ENCODE data around the gene BCL10.

Gene BCL10

DNA sequence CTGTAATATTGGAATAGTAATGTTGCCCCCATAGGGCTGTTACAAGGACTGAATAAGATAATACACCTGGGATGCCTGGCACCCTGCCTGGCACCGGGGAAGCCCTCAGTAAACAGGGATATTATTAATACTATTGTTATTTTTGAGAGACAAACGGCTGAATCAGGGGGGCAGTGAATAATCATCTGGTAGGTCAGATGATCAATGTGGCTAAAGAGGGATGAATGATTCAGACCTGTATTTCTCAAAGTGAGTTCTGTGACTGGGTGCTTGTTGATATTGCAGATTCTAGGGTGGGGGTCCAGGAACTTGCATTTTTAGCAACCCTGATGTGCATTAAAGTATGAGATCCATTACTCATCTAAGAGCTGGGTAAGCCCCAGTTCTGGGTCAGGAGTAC lies 46.2 kb upstream of the BCL10 start:
- Histone ChIP-seq H3K27me3 (ENCODE audit: insufficient read depth, low read length, poor library complexity, severe bottlenecking) (no peaks in the 10 kb centered on the region), H3K9me3 (ENCODE audit: insufficient read depth, low read depth, low read length) (no peaks in the 10 kb centered on the region), H3K4me1 (ENCODE audit: insufficient read depth, low read length, poor library complexity, severe bottlenecking) (no peaks in the 10 kb centered on the region), H4K20me1 (ENCODE audit: insufficient read depth, low read length, poor library complexity, severe bottlenecking) (no peaks in the 10 kb centered on the region), H3F3A (ENCODE audit: low read depth) (no peaks in the 10 kb centered on the region), H3K79me2 (ENCODE audit: insufficient read depth, low read length) (no peaks in the 10 kb centered on the region), H3K9ac (ENCODE audit: low read depth, low read length, poor library complexity, severe bottlenecking) (no peak overlapping the region), H3K36me3 (ENCODE audit: insufficient read depth, low read length) (no peaks in the 10 kb centered on the region), H3K9me2 (replicated peaks; ENCODE audit: low read depth, low read length) (no peaks in the 10 kb centered on the region), H3K4me2 (ENCODE audit: low read depth, low read length, poor library complexity, severe bottlenecking) (no peak overlapping the region), H2AFZ (ENCODE audit: low read length) (no peak overlapping the region), H3K4me3 (ENCODE audit: low read length, poor library complexity, severe bottlenecking) (no peak overlapping the region)
- no peak for TF ChIP-seq EZH2phosphoT487 (IDR thresholded peaks at IDR 0.05; ENCODE audit: borderline replicate concordance)
- TF ChIP-seq, protein P1, sequence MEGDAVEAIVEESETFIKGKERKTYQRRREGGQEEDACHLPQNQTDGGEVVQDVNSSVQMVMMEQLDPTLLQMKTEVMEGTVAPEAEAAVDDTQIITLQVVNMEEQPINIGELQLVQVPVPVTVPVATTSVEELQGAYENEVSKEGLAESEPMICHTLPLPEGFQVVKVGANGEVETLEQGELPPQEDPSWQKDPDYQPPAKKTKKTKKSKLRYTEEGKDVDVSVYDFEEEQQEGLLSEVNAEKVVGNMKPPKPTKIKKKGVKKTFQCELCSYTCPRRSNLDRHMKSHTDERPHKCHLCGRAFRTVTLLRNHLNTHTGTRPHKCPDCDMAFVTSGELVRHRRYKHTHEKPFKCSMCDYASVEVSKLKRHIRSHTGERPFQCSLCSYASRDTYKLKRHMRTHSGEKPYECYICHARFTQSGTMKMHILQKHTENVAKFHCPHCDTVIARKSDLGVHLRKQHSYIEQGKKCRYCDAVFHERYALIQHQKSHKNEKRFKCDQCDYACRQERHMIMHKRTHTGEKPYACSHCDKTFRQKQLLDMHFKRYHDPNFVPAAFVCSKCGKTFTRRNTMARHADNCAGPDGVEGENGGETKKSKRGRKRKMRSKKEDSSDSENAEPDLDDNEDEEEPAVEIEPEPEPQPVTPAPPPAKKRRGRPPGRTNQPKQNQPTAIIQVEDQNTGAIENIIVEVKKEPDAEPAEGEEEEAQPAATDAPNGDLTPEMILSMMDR (conservative IDR thresholded peaks at IDR 0.05; ENCODE audit: low read length): no peak

DNA sequence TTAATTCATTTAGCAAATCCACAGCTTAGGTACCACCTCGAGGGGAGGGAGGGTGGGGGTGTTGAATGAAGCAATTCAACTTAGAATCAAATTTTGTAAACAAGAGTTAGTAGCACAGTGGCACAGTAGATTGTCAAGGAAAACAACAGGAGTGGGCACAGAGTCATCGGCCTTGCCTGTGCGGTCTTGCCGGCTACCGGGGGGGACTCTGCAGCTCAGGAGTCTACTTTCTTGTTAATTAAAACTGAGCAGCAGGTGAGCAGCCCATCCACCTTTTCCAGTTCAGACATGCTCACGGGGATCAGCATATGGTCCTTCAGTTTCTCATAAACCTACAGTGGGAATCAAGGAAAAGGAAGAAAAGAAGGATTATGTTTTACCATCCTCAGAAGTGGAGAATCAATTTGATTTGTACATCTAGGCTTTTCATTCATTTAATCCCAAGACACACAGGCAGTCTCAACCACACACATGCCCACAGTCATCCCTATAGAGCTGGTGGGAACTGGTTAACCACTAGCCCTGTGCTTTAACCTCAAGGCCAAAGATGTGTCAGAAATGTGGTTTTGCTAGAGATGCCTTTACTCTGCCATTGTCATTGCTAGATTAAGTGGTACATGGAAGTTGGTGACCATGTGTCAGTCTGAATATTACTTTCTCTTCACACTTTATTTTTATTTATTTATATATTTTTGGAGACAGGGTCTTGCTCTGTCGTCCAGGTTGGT lies 45.0 kb upstream of the BCL10 start:
- Histone ChIP-seq H3K4me3 (ENCODE audit: low read length, poor library complexity, severe bottlenecking) (no peak overlapping the region), H3K9me3 (ENCODE audit: insufficient read depth, low read depth, low read length) (no peaks in the 10 kb centered on the region), H3K27me3 (ENCODE audit: insufficient read depth, low read length, poor library complexity, severe bottlenecking) (no peaks in the 10 kb centered on the region), H3F3A (ENCODE audit: low read depth) (no peaks in the 10 kb centered on the region), H3K36me3 (ENCODE audit: insufficient read depth, low read length) (no peaks in the 10 kb centered on the region), H2AFZ (ENCODE audit: low read length) (no peak overlapping the region), H4K20me1 (ENCODE audit: insufficient read depth, low read length, poor library complexity, severe bottlenecking) (no peaks in the 10 kb centered on the region), H3K9ac (ENCODE audit: low read depth, low read length, poor library complexity, severe bottlenecking) (no peak overlapping the region), H3K4me2 (ENCODE audit: low read depth, low read length, poor library complexity, severe bottlenecking) (no peak overlapping the region), H3K79me2 (ENCODE audit: insufficient read depth, low read length) (no peaks in the 10 kb centered on the region), H3K9me2 (replicated peaks; ENCODE audit: low read depth, low read length) (no peaks in the 10 kb centered on the region), H3K4me1 (ENCODE audit: insufficient read depth, low read length, poor library complexity, severe bottlenecking) (no peaks in the 10 kb centered on the region)
- no peak for TF ChIP-seq EZH2phosphoT487 (IDR thresholded peaks at IDR 0.05; ENCODE audit: borderline replicate concordance)
- TF ChIP-seq, protein P1 (conservative IDR thresholded peaks at IDR 0.05; ENCODE audit: low read length): no peak

DNA sequence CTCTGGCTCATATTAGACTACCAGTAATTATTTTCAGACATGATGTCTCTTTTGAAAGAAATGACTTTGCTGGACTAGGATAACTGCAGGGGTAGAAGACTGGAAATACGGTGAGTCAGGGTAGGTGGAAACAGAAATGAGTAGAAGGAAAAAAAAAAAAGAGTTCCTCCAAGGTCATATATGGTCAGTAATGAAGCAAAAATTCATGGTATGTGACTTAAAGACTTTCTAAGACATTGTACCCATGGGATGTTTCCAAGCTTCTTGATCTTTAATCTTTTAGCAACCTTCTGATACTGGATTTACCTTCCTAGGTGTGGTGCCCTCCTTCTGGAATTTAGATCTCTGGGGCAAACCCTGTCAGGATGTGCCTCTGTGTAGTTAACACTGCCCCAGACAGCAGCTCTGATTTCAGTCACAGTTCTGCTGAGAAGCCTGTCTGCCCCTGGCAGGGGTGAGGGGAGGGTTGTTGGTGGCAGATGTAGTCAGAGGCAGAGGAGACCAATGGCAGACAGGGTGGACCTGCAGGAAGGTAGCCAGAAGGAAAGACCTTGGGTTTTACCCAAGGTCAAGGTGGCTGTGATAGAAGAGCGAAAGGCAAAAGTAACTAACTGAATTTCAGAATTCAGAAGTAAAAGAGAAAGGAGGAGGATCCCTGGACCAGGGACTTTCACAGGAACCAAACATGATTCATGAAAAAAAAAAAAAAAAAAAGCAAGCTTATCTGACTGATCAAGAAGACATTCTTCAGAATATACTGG lies 44.1 kb upstream of the BCL10 start:
- no peaks in the 10 kb centered on the region for H3K79me2 ChIP-seq (ENCODE audit: insufficient read depth, low read length)
- H3K4me2 ChIP-seq (ENCODE audit: low read depth, low read length, poor library complexity, severe bottlenecking): no peak overlapping the region
- no peak overlapping the region for H3K4me3 ChIP-seq (ENCODE audit: low read length, poor library complexity, severe bottlenecking)
- H3K4me1 ChIP-seq (ENCODE audit: insufficient read depth, low read length, poor library complexity, severe bottlenecking): no peaks in the 10 kb centered on the region
- no peaks in the 10 kb centered on the region for H4K20me1 ChIP-seq (ENCODE audit: insufficient read depth, low read length, poor library complexity, severe bottlenecking)
- H3F3A ChIP-seq (ENCODE audit: low read depth): no peaks in the 10 kb centered on the region
- no peak overlapping the region for H2AFZ ChIP-seq (ENCODE audit: low read length)
- H3K9me2 ChIP-seq (replicated peaks; ENCODE audit: low read depth, low read length): no peaks in the 10 kb centered on the region
- no peaks in the 10 kb centered on the region for H3K9me3 ChIP-seq (ENCODE audit: insufficient read depth, low read depth, low read length)
- H3K9ac ChIP-seq (ENCODE audit: low read depth, low read length, poor library complexity, severe bottlenecking): no peak overlapping the region
- H3K36me3 ChIP-seq (ENCODE audit: insufficient read depth, low read length): no peaks in the 10 kb centered on the region
- TF ChIP-seq, protein P1 (conservative IDR thresholded peaks at IDR 0.05; ENCODE audit: low read length): no peak
- no peak for TF ChIP-seq EZH2phosphoT487 (IDR thresholded peaks at IDR 0.05; ENCODE audit: borderline replicate concordance)
- H3K27me3 ChIP-seq (ENCODE audit: insufficient read depth, low read length, poor library complexity, severe bottlenecking): no peaks in the 10 kb centered on the region

Measured in Loucy (cell line).